ENCODE data around the gene C1QB. TPM values are rescaled to one million over a fixed set of nuclear protein-coding genes. Genes with fewer than 3 reads are reported as not detected.

Gene C1QB
- total and polyA plus RNA-seq, 2 experiments from 2014 or later: not detected

DNA sequence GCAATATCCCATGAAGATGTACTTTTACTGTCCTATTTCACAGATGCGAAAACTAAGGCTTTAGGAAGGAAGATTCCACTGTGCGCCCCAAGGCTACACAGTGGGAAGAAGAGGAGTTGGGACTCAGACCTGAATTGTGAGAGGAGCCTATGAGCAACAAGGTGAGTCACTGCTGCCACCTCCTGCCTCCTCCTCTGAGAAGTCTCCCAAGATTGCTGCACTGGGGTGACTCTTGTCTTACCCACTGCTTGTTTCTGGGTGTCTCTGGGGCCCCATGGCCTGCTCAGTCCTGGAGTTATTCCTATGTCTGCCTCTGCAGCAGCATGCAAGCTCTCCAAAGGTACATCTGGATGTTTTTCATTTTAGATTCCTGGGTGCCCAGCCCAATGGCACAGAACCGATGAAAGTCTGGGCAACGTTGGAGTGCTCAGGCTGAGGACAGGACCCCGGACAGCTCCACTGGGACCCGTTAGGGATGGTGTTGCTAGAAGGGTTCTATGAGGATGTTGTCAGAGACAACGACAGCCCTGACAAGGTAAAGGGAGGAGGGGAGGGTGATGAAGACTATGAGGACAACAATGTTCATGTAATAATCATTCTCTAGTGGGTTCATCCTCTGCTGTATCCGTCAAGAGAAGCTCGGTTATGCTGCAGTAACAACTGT is 27.6 kb upstream of the C1QB start:
- H3K4me1 Mint-ChIP-seq: peaks cover 33% of the 10 kb centered on the region
- no peaks in the 10 kb centered on the region for H3K36me3 Mint-ChIP-seq (ENCODE audit: low read depth)

More for the DNA sequence above, 27.6 kb upstream of the C1QB start:
- H3K9me3 Mint-ChIP-seq: no peaks in the 10 kb centered on the region
- no peak for TF ChIP-seq ETS1 (IDR thresholded peaks at IDR 0.05)
- TF ChIP-seq, protein P1, sequence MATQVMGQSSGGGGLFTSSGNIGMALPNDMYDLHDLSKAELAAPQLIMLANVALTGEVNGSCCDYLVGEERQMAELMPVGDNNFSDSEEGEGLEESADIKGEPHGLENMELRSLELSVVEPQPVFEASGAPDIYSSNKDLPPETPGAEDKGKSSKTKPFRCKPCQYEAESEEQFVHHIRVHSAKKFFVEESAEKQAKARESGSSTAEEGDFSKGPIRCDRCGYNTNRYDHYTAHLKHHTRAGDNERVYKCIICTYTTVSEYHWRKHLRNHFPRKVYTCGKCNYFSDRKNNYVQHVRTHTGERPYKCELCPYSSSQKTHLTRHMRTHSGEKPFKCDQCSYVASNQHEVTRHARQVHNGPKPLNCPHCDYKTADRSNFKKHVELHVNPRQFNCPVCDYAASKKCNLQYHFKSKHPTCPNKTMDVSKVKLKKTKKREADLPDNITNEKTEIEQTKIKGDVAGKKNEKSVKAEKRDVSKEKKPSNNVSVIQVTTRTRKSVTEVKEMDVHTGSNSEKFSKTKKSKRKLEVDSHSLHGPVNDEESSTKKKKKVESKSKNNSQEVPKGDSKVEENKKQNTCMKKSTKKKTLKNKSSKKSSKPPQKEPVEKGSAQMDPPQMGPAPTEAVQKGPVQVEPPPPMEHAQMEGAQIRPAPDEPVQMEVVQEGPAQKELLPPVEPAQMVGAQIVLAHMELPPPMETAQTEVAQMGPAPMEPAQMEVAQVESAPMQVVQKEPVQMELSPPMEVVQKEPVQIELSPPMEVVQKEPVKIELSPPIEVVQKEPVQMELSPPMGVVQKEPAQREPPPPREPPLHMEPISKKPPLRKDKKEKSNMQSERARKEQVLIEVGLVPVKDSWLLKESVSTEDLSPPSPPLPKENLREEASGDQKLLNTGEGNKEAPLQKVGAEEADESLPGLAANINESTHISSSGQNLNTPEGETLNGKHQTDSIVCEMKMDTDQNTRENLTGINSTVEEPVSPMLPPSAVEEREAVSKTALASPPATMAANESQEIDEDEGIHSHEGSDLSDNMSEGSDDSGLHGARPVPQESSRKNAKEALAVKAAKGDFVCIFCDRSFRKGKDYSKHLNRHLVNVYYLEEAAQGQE (IDR thresholded peaks at IDR 0.05; ENCODE audit: unreplicated experiment): peak; percentile 85
- TF ChIP-seq ZNF114 (CRISPR knock-in tag; IDR thresholded peaks at IDR 0.05): no peak
- TF ChIP-seq CTCF (conservative IDR thresholded peaks at IDR 0.05; ENCODE audit: low read depth in 2 of 2): peak in 1 of 2 experiments; percentile 30; a peak in 2 of 4 replicates
- Histone ChIP-seq H3F3A (replicated peaks; ENCODE audit: low read depth) (no peaks in the 10 kb centered on the region), H4K20me1 (replicated peaks; ENCODE audit: insufficient read depth) (no peaks in the 10 kb centered on the region; the same call in 1 of the 2 replicates), H3K27me3 (ENCODE audit: insufficient read depth) (no peaks in the 10 kb centered on the region), H3K79me2 (replicated peaks; ENCODE audit: insufficient read depth) (no peaks in the 10 kb centered on the region), H3K4me2 (no peak overlapping the region), H3K9me2 (ENCODE audit: insufficient read depth) (no peaks in the 10 kb centered on the region), H3K36me3 (ENCODE audit: insufficient read depth) (no peaks in the 10 kb centered on the region), H3K4me1 (ENCODE audit: insufficient read depth) (peaks cover 25% of the 10 kb centered on the region), H3K27ac (ENCODE audit: low read depth) (no peak overlapping the region), H2AFZ (no peak overlapping the region), H3K4me3 (no peak overlapping the region)
- peak; percentile 63 for DNase-seq (ENCODE audit: low spot score)
- peak; percentile 72 for ATAC-seq
- H3K27ac Mint-ChIP-seq: no peak overlapping the region
- H3K4me3 Mint-ChIP-seq: no peak overlapping the region
- peaks cover 14% of the 10 kb centered on the region for H3K27me3 Mint-ChIP-seq (ENCODE audit: insufficient read depth, low read depth, poor library complexity)

All from GM23338 (cell line).